GM10248 (cell line): Measurements from ENCODE around the gene MATR3.
"Not testable (repeated sequence)": the region's sequence is repeated elsewhere in the genome, so short reads cannot be mapped to it uniquely, and the experiment has no call there.

Source experiments
- CTCF ChIA-PET: fragments of 300-600 bp; sonication (Branson Sonifier 250); formaldehyde crosslinking; extraction: SDS; loops from one replicate; lab custom pipeline; 2021; ENCODE audit warnings: antibody characterized with exemption; lab: Yijun Ruan, JAX
- POLR2A ChIA-PET: fragments of 350-650 bp; sonication (Branson Sonifier 250); formaldehyde crosslinking; extraction: SDS; loops from one replicate; lab custom pipeline; 2020; ENCODE audit warnings: antibody characterized with exemption; lab: Yijun Ruan, JAX
- DNase-seq: peaks from one replicate; pipeline ENCODE4 v3.0.0; 2012; ENCODE audit errors: extremely low spot score
- CTCF ChIP-seq: IDR thresholded peaks from 2 replicates; pipeline ENCODE4 v1.5.1; 2012; ENCODE audit warnings: mild to moderate bottlenecking, low read depth; ENCODE audit errors: extremely low read depth, missing control alignments, control extremely low read depth

MATR3 gene

GRCh38 chr5:139354186-139354585 lies 60.6 kb downstream of the MATR3 start:
- TF ChIP-seq CTCF, result no peak
- DNase-seq, result no peak
- POLR2A ChIA-PET, result interaction anchor here (1.7 kb wide), 1 partner anchor 12 kb away, joined by 3 read pairs; the partner anchor contains the start of gene PAIP2
- CTCF ChIA-PET, result interaction anchor here (1.0 to 1.4 kb wide), 2 partner anchors 10 to 12 kb away, joined by 4 read pairs; partner anchors contain the start of gene PAIP2

GRCh38 chr5:139355900-139356299 lies 62.4 kb downstream of the MATR3 start:
- ChIA-PET POLR2A (interaction anchor here (1.0 kb wide), 1 partner anchor 9 kb away, joined by 3 read pairs; no protein-coding TSS in a partner anchor), CTCF (interaction anchor here (1.2 kb wide), 1 partner anchor 36 kb away, joined by 3 read pairs; no protein-coding TSS in a partner anchor)
- DNase-seq, result not testable (repeated sequence)

DNA sequence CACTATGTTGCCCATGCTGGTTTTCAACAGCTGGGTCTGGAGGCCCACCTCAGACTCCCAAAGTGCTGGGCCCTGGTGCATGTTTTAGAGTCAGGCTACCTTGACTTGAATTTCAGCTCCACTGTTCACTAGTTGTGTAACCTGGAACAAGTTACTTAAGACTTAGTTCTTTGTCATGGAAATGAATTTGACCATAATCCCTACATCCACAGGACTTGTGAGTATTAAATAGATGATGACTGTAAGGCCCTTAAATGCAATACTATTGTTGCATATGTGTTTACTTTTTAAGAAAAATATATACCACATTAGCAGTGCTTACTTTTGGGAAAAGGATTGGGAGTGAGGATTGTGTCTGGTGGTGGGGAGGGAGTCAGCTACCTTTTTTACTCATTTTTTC lies 64.5 kb downstream of the MATR3 start:
- POLR2A ChIA-PET, result interaction anchor here (0.5 to 1.1 kb wide), 2 partner anchors 11 to 54 kb away, joined by 3 to 5 read pairs; no protein-coding TSS in a partner anchor
- CTCF ChIA-PET, result interaction anchor here (1.0 to 2.1 kb wide), 4 partner anchors 8 to 16 kb away, joined by 3 to 8 read pairs (median 4); partner anchors contain the start of gene PAIP2
- DNase-seq, result no peak
- TF ChIP-seq CTCF, result no peak

- POLR2A ChIA-PET, result no interaction called here
- CTCF ChIA-PET, result interaction anchor here (0.7 to 1.7 kb wide), 3 partner anchors 9 to 19 kb away, joined by 3 to 4 read pairs (median 4); partner anchors contain the start of gene PAIP2
- DNase-seq, result no peak
- TF ChIP-seq CTCF, result no peak
Observed at GRCh38 chr5:139360384-139360783, 66.8 kb downstream of the MATR3 start.

- ChIA-PET CTCF (interaction anchor here (0.6 to 1.7 kb wide), 6 partner anchors 9 to 610 kb away, joined by 3 to 8 read pairs (median 4); no protein-coding TSS in a partner anchor), POLR2A (interaction anchor here (0.7 kb wide), 1 partner anchor 17 kb away, joined by 8 read pairs; no protein-coding TSS in a partner anchor)
- no peak for DNase-seq
- TF ChIP-seq CTCF, result no peak
Observed at GRCh38 chr5:139361835-139362429, 68.4 kb downstream of the MATR3 start.

DNA sequence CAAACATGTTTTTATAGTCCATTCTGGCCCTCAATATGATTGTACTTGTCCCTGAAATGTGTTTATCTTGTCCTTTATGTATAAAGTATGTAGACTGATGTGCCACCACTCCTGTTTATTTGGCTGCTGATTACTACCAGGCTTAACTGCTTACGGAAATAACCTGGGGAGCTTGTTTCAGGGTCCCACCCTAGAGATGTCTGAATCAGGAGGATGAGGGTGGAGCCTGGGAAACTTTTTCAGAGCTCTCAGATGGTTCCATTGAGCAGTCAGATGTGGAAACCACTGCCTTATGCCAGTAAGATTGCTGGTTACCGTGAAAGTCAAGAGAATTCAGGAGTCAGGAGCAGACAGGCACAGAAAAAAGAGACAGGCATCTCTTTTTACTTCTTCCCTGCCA lies 70.4 kb downstream of the MATR3 start:
- ChIA-PET CTCF (interaction anchor here (1.0 to 1.1 kb wide), 2 partner anchors 10 to 57 kb away, joined by 3 read pairs; no protein-coding TSS in a partner anchor), POLR2A (interaction anchor here (0.6 kb wide), 1 partner anchor 91 kb away, joined by 4 read pairs; no protein-coding TSS in a partner anchor)
- no peak for DNase-seq
- no peak for TF ChIP-seq CTCF

DNA sequence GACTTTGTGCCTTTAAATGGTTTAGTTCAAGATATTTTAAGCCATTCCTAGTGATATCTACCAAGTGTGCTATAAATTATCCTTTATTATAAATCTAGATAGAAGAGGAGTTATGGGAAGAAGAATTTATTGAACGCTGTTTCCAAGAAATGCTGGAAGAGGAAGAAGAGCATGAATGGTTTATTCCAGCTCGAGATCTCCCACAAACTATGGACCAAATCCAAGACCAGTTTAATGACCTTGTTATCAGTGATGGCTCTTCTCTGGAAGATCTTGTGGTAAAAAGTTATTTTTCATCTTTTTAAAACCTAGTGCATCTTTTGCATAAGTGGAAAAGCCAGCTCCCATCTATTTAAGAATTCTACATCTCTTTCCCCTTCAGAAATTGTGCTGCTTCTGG lies 70.9 kb downstream of the MATR3 start:
- ChIA-PET CTCF (interaction anchor here (1.0 to 1.9 kb wide), 4 partner anchors 9 to 56 kb away, joined by 3 to 4 read pairs (median 4); no protein-coding TSS in a partner anchor), POLR2A (no interaction called here)
- no peak for TF ChIP-seq CTCF
- DNase-seq, result no peak
